GM18505 (cell line): ENCODE measurements around the gene NT5DC1.

Experiments used
- ATAC-seq: cut with Tn5 transposase; IDR thresholded peaks from one replicate; pipeline ENCODE4 v1.9.1; 2021; ENCODE audit not compliant: unreplicated experiment
- POLR2A ChIP-seq: IDR thresholded peaks from 4 replicates; pipeline ENCODE4 v1.6.1; 2011; ENCODE audit warnings: borderline replicate concordance; ENCODE audit not compliant: insufficient read depth, insufficient read length; ENCODE audit errors: extremely low read depth

Gene NT5DC1

DNA sequence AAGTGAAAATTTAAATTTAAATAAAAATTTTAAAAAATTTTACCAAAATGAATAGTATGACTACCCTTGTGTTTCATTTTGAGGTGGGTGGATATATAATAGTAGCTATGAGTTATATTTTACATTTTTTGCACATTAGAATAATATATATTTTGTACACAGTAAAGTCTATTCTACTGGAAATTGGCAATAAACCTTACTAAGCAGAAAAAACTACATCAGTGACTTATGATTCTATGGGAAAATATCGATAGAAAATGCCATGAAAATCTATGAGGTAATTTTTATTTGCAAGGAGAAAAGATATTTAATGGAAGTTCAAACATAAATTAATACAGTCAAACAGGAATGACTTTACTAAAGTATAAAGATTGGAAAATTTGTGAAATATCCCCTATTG, 156.0 kb downstream of the NT5DC1 start:
- ATAC-seq: no peak

DNA sequence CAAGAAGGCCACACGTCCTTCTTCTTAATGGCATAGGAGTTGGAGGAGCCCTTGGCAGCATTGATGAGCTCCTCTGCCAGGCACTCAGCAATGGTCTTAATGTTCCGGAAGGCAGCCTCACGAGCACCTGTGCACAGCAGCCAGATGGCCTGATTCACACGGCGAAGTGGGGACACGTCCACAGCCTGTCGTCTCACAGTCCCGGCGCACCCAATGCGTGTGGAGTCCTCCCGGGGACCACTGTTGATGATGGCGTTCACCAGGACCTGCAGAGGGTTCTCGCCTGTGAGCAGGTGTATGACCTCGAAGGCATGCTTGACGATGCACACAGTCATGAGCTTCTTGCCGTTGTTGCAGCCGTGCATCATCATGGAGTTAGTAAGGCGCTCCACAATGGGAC, 157.9 kb downstream of the NT5DC1 start:
- ATAC-seq: no peak
- TF ChIP-seq POLR2A: no peak

More for the DNA sequence above, 156.0 kb downstream of the NT5DC1 start:
- no peak for TF ChIP-seq POLR2A

DNA sequence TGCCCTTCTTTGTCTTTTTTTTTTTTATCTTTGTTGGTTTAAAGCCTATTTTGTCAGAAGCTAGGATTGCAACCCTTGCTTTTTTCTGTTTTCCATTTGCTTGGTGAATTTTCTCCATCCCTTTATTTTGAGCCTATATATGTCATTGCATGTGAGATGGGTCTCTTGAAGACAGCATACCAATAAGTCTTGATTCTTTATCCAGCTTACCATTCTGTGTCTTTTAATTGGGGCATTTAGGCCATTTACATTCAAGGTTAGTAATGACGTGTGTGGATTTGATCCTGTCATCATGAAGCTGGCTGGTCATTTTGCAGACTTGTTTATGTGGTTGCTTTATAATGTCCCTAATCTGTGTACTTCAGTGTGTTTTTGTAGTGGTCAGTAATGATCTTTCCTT, 162.7 kb downstream of the NT5DC1 start:
- ATAC-seq: no peak

DNA sequence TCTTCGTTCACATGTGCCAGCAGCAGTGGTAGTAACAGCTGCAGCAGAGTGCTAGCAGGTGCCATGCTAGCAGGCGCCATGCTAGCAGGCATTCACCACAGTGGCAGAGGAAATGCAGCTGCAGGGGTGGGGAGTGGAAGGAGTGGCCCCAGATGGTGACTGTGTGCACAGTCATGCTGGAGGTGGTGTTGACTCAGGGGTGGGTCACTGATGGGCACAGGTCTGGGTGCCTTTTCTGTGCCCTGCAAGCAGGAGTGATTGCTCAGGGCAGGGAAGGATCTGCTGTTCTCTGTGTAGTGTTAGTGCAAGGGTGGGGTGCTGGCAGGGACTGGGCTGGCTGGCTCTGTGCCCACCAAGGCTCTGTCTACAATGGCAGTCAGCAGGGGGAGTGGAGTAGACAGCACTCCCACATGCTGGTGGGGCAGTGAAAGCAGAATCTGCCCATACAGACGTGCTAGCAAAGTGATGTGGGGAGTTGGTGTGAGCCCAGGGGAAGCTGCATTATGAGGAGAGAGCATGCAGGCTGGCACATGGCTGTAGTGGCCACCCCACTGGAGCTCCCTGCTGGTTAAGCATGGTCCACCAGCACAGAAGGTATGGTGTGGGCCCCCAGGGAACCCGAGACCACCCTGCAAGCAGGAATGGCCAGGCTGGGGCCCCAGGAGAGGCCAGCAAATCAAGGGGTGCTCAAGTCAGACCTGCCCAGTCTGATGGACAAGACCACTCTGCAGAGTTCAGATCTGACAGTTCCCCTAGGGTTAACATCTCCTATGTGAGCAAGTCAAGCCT, 164.6 kb downstream of the NT5DC1 start:
- ATAC-seq: no peak

More for the DNA sequence above, 162.7 kb downstream of the NT5DC1 start:
- TF ChIP-seq POLR2A: no peak

DNA sequence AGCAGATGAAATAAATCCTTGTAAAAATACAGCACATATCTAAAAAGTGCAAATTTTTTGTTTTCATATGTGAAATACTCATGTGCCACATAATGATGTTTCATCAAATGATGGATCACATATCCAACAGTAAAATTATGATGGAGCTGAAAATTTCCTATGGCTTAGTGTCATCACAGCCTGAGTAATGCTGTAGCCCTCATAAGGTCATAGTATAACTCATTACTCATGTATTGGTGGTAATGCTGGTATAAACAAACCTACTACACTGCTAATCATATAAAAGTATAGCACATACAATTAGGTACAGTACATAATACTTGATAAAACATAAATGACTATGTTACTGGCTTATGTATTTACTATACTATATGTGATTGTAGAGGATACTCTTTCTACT, 166.2 kb downstream of the NT5DC1 start:
- no peak for ATAC-seq
- TF ChIP-seq POLR2A: no peak

More for the DNA sequence above, 164.6 kb downstream of the NT5DC1 start:
- TF ChIP-seq POLR2A: no peak

DNA sequence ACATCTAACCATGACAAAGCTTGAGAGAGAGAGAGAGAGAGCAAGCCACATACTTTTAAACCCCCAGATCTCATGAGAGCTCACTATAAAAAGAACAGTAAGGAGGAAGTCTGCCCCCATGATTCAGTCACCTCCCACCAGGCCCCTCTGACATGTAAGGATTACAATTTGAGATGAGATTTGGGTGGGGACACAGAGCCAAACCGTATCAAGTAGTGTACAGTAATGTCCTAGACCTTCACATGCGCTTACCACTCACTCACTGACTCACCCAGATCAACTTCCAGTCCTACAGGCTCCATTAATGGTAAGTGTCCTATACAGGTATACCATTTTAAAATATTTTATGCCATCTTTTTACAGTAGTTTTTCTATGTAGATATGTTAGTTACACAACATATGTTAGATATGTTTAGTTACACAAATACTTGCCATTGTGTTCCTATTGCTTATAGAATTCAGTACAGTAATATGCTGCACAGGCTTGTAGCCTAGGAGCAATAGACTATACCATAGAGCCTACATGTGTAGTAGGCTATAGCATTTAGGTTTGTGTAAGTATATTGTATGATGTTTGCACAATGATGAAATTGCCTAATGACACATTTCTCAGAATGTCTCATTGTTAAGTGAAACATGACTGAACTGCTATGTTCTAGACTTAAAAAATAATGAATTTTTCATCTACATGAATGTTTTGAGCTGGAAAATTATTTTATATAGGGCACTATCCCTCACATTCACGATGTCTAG, 167.4 kb downstream of the NT5DC1 start:
- no peak for TF ChIP-seq POLR2A
- ATAC-seq: peak; percentile 12

DNA sequence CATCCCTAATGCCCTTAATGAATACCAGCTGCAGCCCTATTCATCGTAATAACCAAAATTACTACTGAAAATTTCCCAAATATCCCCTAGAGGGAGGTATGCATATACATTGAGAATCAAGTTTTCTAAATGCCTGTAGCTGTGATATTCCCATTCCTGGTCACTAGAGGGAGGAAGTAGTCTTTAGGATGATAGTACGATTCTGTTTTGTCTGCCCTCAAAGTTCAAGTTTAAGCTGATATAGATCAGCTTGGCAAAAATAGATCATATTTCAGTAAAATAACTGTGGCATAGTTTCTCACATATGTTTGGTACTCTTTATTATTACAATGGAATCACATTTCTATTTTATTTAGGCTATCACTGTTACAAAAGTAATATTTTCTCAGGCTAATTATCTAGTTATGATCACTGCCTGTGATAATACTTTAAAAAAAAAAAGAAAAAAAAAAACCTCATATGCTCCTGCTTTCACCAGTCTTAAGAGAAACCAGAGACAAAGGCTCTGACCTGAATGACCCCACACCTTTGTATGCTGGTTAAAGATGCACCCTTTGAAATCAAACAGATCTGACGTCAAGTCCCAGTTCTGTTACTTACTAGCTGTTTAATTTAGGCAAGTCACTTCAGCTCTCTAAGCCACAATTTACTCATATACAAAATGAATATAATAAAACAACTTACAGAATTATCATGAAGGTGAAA, 168.1 kb downstream of the NT5DC1 start:
- ATAC-seq: peak; percentile 87
- TF ChIP-seq POLR2A: no peak

DNA sequence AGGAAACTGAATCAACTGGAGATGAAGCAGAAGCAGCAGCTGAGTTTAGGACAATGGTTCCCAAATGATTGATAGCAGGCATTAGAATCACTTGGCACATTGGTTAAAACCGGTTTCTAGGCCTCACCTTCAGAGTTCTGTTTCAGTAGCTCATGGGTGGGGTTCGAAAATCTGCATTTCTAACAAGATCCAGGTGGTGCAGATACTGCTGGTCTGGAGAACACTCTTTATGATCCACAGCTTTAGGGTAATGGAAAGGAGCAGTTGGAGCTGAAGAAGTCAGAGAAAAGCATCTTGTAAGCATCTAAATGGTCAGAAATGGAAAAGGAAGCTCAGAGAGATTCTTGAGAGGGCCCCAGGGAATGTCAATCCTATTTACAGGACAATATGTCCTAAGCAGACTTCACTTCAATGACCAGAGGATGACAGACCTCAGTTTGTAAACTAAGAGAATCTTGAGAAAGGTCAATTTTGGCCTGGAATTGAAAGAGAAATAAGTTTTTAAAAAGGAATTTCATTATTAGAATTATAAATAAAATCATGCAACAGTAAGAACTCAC, 170.6 kb downstream of the NT5DC1 start:
- no peak for TF ChIP-seq POLR2A
- no peak for ATAC-seq

DNA sequence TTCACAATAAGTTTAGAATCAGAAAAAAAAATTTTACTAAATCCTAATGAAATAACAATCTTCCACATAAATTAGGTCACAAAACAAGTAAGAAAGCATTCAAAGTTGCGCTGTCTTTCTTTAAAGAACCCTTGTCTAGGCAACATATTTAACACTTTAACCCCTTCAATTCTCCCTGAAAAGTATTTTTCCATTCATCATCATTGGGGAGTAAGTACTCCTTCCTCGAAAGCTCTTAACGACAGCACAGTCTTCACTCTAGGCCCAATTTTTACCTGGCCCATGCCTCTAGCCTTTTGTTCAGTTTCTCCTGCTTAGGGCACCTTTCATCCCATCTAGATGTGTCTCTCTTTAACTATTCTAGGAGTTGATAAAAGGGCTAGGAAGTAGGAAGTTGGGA, 176.5 kb downstream of the NT5DC1 start:
- no peak for ATAC-seq

DNA sequence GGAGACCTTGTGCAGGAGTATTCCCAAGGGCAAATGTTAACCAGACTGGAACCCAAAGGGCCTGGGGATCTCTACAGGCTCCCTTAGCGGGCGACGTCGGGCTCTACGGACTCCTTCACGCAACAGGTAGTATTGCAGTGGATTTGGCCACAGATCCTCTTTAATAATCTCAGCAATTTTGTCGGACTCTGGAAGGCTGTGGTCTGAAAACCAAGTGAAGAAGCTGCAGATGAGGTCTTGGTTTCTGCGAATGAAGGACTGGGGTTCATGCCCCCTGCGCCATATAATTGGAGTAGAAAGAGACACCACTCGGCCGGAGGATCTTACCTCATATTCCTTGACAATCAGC, 177.8 kb downstream of the NT5DC1 start:
- no peak for TF ChIP-seq POLR2A
- ATAC-seq: no peak

More for the DNA sequence above, 176.5 kb downstream of the NT5DC1 start:
- no peak for TF ChIP-seq POLR2A

DNA sequence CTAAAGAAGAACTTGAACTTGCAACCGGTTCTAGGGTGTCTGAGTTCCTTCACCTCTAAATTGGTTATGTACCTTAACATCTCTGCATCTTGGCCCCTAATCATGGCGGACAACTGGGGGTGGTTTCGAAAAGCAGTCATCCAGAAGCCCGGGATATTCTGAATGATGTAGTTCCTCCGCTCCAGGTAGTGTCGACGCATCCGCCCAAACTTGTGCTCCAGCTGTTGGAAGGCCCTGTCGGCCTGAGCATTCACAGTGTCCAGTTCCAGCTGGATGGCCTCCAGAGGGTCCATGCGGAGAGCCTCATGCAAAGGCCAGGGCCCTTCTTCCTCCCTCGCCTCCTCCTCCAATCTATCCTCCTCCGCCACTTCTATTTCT, 178.2 kb downstream of the NT5DC1 start:
- no peak for TF ChIP-seq POLR2A
- ATAC-seq: no peak

DNA sequence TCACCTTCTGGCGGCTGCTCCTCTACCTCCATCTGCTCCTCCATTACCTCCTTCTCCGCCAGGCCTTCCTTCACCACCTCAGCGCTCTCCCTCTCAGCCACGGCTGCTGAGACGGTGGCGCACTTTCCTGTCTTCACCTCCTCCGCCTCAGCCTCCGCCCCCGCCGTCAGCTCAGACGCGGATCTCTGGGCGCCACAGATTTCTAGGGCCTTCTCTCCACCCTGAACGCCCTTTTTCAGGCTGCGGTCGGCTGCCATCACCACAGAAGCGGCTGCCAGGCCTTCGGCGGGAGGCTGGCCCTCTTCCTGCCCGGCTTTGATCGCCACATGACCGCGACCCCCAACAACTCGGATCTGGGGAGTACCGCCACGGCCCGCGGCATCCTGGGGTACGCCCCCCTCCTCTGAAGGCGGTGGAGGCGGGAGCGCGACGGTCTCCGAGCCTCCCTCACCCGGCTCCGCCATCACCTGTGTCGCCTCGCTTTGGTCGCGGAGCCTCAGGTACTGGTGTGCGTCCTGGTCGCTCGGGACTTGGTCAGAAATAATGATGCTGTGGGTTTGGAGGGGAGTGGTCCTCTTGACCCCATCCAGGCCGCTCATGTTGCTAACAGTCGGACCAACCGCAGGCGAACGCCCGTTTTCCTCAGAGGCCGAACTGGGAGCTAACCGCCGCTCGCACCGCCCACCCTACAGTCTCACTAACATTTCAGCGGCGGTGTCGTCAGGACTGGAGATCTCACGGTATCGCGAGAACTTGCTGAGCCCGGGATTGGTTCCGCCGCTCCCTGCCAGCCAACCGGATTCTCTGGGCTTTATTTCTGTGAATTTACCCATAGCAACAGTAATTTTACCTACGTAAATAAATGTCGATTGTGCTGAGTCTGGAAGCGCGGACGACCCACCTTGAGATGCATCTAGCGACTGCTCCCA, 178.8 kb downstream of the NT5DC1 start, which contains the start of gene TSPYL1:
TSPYL1 (minus strand) TSS at position 699 of the 929 bp plus-strand sequence; CDS start at position 599, 100 bp downstream.
- peak; percentile 96 for ATAC-seq
- TF ChIP-seq POLR2A: peak; percentile 92
